SK-N-MC (cell line): ENCODE results near the gene FOXC1.

Experiments
- EZH2 ChIP-seq: fragments of 200-600 bp; sonication (generic); IDR thresholded peaks from one replicate; pipeline ENCODE4 v1.6.1; 2017; ENCODE audit warnings: antibody characterized with exemption
- FOXP2 ChIP-seq: optimal IDR thresholded peaks from 2 replicates; pipeline ENCODE3; 2011; ENCODE audit warnings: mild to moderate bottlenecking, moderate library complexity; ENCODE audit not compliant: insufficient read depth; ENCODE audit errors: extremely low read length, control extremely low read depth
- POLR2AphosphoS5 ChIP-seq: IDR thresholded peaks from 2 replicates; pipeline ENCODE4 v1.6.1; 2012; ENCODE audit warnings: mild to moderate bottlenecking, low read depth, low read length, borderline replicate concordance

DNA sequence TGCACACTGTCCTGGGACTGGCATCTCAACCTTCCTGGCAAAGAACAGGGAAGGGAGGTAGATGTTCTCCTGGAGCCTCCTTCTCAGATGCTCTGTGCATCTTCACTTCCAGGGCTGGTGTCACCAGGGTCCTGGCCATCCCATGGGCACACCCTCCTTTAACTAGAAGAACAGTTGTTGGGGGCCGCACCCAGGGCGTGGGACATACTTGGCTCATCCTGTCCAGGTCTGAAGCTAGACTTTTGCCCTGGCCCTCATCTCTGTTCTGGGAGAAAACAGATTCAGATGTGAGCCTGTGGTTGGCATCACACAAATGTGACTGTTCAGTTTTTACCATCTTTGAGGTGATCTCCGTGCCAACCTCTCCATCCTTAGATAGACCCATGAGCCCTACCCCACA is 41.6 kb downstream of the FOXC1 start:
- TF ChIP-seq POLR2AphosphoS5 (no peak), EZH2 (no peak), FOXP2 (no peak)
